H1 (cell line): ENCODE measurements around the gene TMEM18. TPM values are rescaled to one million over a fixed set of nuclear protein-coding genes. Genes with fewer than 3 reads are reported as not detected.

Source experiments
- ASH2L ChIP-seq: fragments of 200-600, 300-600 bp; sonication (generic); IDR thresholded peaks from one replicate; pipeline ENCODE4 v1.7.1; 2017; ENCODE audit warnings: low read length
- CTBP2 ChIP-seq: IDR thresholded peaks from 2 replicates; pipeline ENCODE4 v1.7.0; 2011; ENCODE audit warnings: borderline replicate concordance, mild to moderate bottlenecking, moderate library complexity, mixed read lengths, low read length; ENCODE audit not compliant: insufficient read depth, insufficient read length
- FOSL1 ChIP-seq: IDR thresholded peaks from 2 replicates; pipeline ENCODE4 v1.6.1; 2011; ENCODE audit warnings: mild to moderate bottlenecking, low read depth, low read length, moderate library complexity; ENCODE audit not compliant: insufficient read depth
- JUN ChIP-seq: IDR thresholded peaks from 2 replicates; pipeline ENCODE4 v1.6.1; 2011; ENCODE audit warnings: low read depth, mild to moderate bottlenecking, improper control_type of control experiment, low read length
- YY1 ChIP-seq: IDR thresholded peaks from 2 replicates; pipeline ENCODE4 v1.6.1; 2011; ENCODE audit warnings: low read depth, mild to moderate bottlenecking, low read length
- polyA plus RNA-seq, 7 experiments: library from polyadenylated mRNA; depleted of rRNA in 3 of 7; stranded (reverse) in 5 of 7; unstranded in 2 of 7; fragments of >200 nt in 5 of 7; fragments of 200-250 nt in 2 of 7; gene quantifications; 1 replicate in 5 of 7; 2 replicates in 1 of 7; 4 replicates in 1 of 7; pipeline versions ENCODE4 v1.2.1 to v1.2.3, GENCODE V29; 2011 to 2013; ENCODE audit warnings: missing spikeins in 2 of 7, mixed read lengths in 2 of 7
- total RNA-seq: library from RNA; stranded (reverse); fragmentation: NEBNext Ultra II Directional; extraction: Animal tissue kit (Norgen Biotek cat#: 25700); gene quantifications from 2 replicates; pipeline ENCODE4 v1.2.1, GENCODE V29; 2021

TMEM18 gene
- total and polyA plus RNA-seq, 2 of the 8 experiments (the other 6 are each of a cell fraction or from before 2014, with no cell fraction given) = 22.4 to 27.1 TPM

DNA sequence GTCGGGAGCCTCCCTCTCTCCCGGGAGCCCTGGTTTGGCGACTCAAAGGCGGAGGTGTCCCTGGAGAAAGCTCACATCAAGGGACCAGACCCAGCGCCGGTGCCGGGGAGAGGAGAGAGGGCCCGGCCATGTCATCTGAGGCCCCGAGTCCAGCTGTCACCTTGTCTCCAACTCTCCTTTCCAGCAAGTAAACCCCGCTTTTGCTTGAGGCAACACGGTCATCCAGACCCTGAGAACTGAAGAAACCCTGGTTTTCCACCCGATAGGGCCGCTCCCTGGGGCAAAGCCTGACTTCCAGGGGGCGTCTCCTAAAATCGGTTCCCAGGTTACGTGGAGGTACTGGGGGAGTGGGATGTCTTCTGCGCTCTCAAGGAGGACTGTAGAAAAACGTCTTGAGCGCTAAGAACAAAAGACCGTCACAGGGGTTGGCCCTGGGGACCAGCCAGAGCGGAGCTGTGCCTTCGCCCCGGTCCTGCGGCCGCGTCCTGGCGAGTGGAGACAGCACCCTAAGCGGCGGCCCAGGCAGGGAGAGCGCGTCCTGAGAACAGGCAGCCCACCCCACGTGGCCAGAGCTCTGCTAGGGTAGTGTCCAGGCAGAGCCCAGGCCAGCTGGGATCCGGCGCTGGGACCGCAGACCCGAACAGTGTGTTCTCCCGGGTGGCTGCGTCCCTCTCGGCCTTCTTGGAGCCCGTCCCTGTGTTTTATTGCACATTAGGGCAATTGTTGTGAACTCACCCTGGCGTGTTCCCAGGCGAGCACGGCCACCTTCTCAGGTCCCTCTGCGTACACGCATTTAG, 55.7 kb downstream of the TMEM18 start (continued):
- TF ChIP-seq CTBP2 = no peak
- TF ChIP-seq FOSL1 = no peak
- TF ChIP-seq JUN = no peak
- TF ChIP-seq ASH2L = no peak
- no peak for TF ChIP-seq YY1
- TF ChIP-seq, all 59 proteins: peak for 0
